Fibroblast of lung (primary cell): Measurements from ENCODE around the gene BCCIP. TPM values are rescaled to one million over a fixed set of nuclear protein-coding genes. Genes with fewer than 3 reads are reported as not detected.

Source experiments
- DNase-seq, 2 donors: peaks; one replicate each; pipeline versions ENCODE4 v3.0.0 to v3.0.0-alpha.2; 2010; ENCODE audit warnings: low read depth in 2 of 2
- H2AFZ ChIP-seq: 2 replicates; pipeline ENCODE4 v1.5.1; 2012; ENCODE audit warnings: low read length, control low read depth, inconsistent platforms
- H3K27ac ChIP-seq: 2 replicates; pipeline ENCODE4 v1.5.1; 2011; ENCODE audit warnings: low read length, control low read depth; ENCODE audit not compliant: insufficient read depth
- H3K27me3 ChIP-seq: 2 replicates; pipeline ENCODE4 v1.5.1; 2011; ENCODE audit warnings: mild to moderate bottlenecking, low read length; ENCODE audit not compliant: control insufficient read depth, insufficient read depth
- H3K36me3 ChIP-seq: 2 replicates; pipeline ENCODE4 v1.5.1; 2011; ENCODE audit warnings: low read length; ENCODE audit not compliant: control insufficient read depth, insufficient read depth
- H3K4me1 ChIP-seq: 2 replicates; pipeline ENCODE4 v1.5.1; 2011; ENCODE audit warnings: low read length; ENCODE audit not compliant: control insufficient read depth, insufficient read depth; ENCODE audit errors: extremely low read depth
- H3K4me2 ChIP-seq: 2 replicates; pipeline ENCODE4 v1.5.1; 2011; ENCODE audit warnings: low read length, control low read depth; ENCODE audit not compliant: insufficient read depth; ENCODE audit errors: extremely low read depth
- H3K4me3 ChIP-seq, 4 experiments: fragments of 200-600 bp in 1 of 4; sonication (generic) in 1 of 4; replicated peaks in 1 of 4; 2 replicates each; pipeline ENCODE4 v1.5.1; 2011 to 2016; ENCODE audit warnings: low read length in 4 of 4, low read depth in 3 of 4, mild to moderate bottlenecking in 3 of 4, control low read depth in 2 of 4, inconsistent platforms in 1 of 4, mixed read lengths in 1 of 4; ENCODE audit not compliant: insufficient read depth in 1 of 4; ENCODE audit errors: control extremely low read depth in 1 of 4
- H3K79me2 ChIP-seq: 2 replicates; pipeline ENCODE4 v1.5.1; 2012; ENCODE audit warnings: mild to moderate bottlenecking, low read length, inconsistent platforms; ENCODE audit not compliant: control insufficient read depth, insufficient read depth
- H3K9ac ChIP-seq: 2 replicates; pipeline ENCODE4 v1.5.1; 2011; ENCODE audit warnings: mild to moderate bottlenecking, low read length, control low read depth; ENCODE audit not compliant: insufficient read depth
- H3K9me3 ChIP-seq: 2 replicates; pipeline ENCODE4 v1.5.1; 2012; ENCODE audit warnings: low read depth, low read length; ENCODE audit not compliant: control insufficient read depth, insufficient read depth
- H4K20me1 ChIP-seq: 2 replicates; pipeline ENCODE4 v1.5.1; 2011; ENCODE audit warnings: low read length; ENCODE audit not compliant: control insufficient read depth, insufficient read depth; ENCODE audit errors: extremely low read depth
- CTCF ChIP-seq, 2 donors: IDR thresholded peaks in 1 of 2; conservative IDR thresholded peaks in 1 of 2; 1 replicate in 1 of 2; 2 replicates in 1 of 2; pipeline ENCODE4 v1.5.1; 2011 to 2012; ENCODE audit warnings: low read length in 2 of 2, control low read depth in 1 of 2, inconsistent platforms in 1 of 2, low read depth in 1 of 2, mild to moderate bottlenecking in 1 of 2
- EZH2 ChIP-seq: IDR thresholded peaks from 2 replicates; pipeline ENCODE4 v1.5.1; 2012; ENCODE audit warnings: low read length, control low read depth, mild to moderate bottlenecking; ENCODE audit errors: missing control alignments
- polyA plus RNA-seq, 2 donors: library from polyadenylated mRNA; depleted of rRNA in 1 of 2; stranded (reverse) in 1 of 2; unstranded in 1 of 2; fragments of >200 nt; gene quantifications; 2 replicates each; pipeline ENCODE4 v1.2.1, GENCODE V29; 2011 to 2012; ENCODE audit warnings: missing spikeins in 1 of 2
- total RNA-seq: library from RNA; depleted of rRNA; stranded (reverse); fragments of >200 nt; gene quantifications from 2 replicates; pipeline ENCODE4 v1.2.1, GENCODE V29; 2014

The BCCIP gene
- total and polyA plus RNA-seq, 2 donors (not counting 1 experiment from before 2014, with no cell fraction given), result 32.0 to 72.2 TPM

GRCh38 chr10:125840406-125840805 is 17.1 kb downstream of the BCCIP start:
- DNase-seq, result no peak
- H3K79me2 ChIP-seq, result no peaks in the 10 kb centered on the region
- H3K27me3 ChIP-seq, result no peaks in the 10 kb centered on the region
- H3K9ac ChIP-seq, result no peak overlapping the region
- H3K27ac ChIP-seq, result no peak overlapping the region
- TF ChIP-seq CTCF (conservative IDR thresholded peaks at IDR 0.05 in 1 of 2, IDR thresholded peaks at IDR 0.05 in 1 of 2; ENCODE audit: low read depth in 1 of 2, low read length in 2 of 2) (no peak), EZH2 (no peak)
- H3K4me2 ChIP-seq, result no peak overlapping the region
- no peaks in the 10 kb centered on the region for H3K9me3 ChIP-seq
- peaks cover 15% of the 10 kb centered on the region for H3K36me3 ChIP-seq
- H2AFZ ChIP-seq, result no peak overlapping the region
- no peaks in the 10 kb centered on the region for H3K4me1 ChIP-seq
- no peak overlapping the region for H3K4me3 ChIP-seq
- no peaks in the 10 kb centered on the region for H4K20me1 ChIP-seq

- H3K27ac ChIP-seq, result no peak overlapping the region
- peak; percentile 47 to 48 for DNase-seq
These were observed 17.6 kb downstream of the BCCIP start for GRCh38 chr10:125840955-125841354.

GRCh38 chr10:125843603-125844329 is 20.4 kb downstream of the BCCIP start:
- H3K9ac ChIP-seq, result no peak overlapping the region
- no peaks in the 10 kb centered on the region for H3K4me1 ChIP-seq
- no peak overlapping the region for H2AFZ ChIP-seq
- DNase-seq, result peak in 1 of 2 donors; percentile 34
- H4K20me1 ChIP-seq, result no peaks in the 10 kb centered on the region
- peaks cover 6% of the 10 kb centered on the region for H3K36me3 ChIP-seq
- H3K9me3 ChIP-seq, result no peaks in the 10 kb centered on the region
- TF ChIP-seq CTCF (conservative IDR thresholded peaks at IDR 0.05 in 1 of 2, IDR thresholded peaks at IDR 0.05 in 1 of 2; ENCODE audit: low read depth in 1 of 2, low read length in 2 of 2) (no peak), EZH2 (no peak)
- H3K4me3 ChIP-seq, result no peak overlapping the region
- H3K79me2 ChIP-seq, result no peaks in the 10 kb centered on the region
- no peaks in the 10 kb centered on the region for H3K27me3 ChIP-seq
- no peak overlapping the region for H3K27ac ChIP-seq
- no peak overlapping the region for H3K4me2 ChIP-seq

More at GRCh38 chr10:125840955-125841354, 17.6 kb downstream of the BCCIP start:
- H3K4me3 ChIP-seq, result no peak overlapping the region
- H3K4me1 ChIP-seq, result no peaks in the 10 kb centered on the region
- TF ChIP-seq CTCF (conservative IDR thresholded peaks at IDR 0.05 in 1 of 2, IDR thresholded peaks at IDR 0.05 in 1 of 2; ENCODE audit: low read depth in 1 of 2, low read length in 2 of 2), result no peak
- TF ChIP-seq EZH2, result no peak
- no peak overlapping the region for H3K4me2 ChIP-seq
- no peaks in the 10 kb centered on the region for H4K20me1 ChIP-seq
- no peak overlapping the region for H3K9ac ChIP-seq
- no peaks in the 10 kb centered on the region for H3K9me3 ChIP-seq
- H3K27me3 ChIP-seq, result no peaks in the 10 kb centered on the region
- no peak overlapping the region for H2AFZ ChIP-seq
- H3K79me2 ChIP-seq, result no peaks in the 10 kb centered on the region
- H3K36me3 ChIP-seq, result peaks cover 16% of the 10 kb centered on the region
